H1 (cell line): Measurements from ENCODE around the gene BMPR1A. TPM values are rescaled to one million over a fixed set of nuclear protein-coding genes. Genes with fewer than 3 reads are reported as not detected.

Experiments used
- BRCA1 ChIP-seq: IDR thresholded peaks from 2 replicates; pipeline ENCODE4 v1.6.1; 2012; ENCODE audit warnings: low read depth, low read length, improper control_type of control experiment
- CBX5 ChIP-seq: fragments of 300-800, 300-1000 bp; sonication (generic); IDR thresholded peaks from 2 replicates; pipeline ENCODE4 v1.7.1; 2016; ENCODE audit warnings: antibody characterized with exemption, low read length, low read depth
- KDM5A ChIP-seq: fragments of 200-600 bp; IDR thresholded peaks from 2 replicates; pipeline ENCODE4 v1.7.1; 2012; ENCODE audit warnings: mild to moderate bottlenecking, low read length, inconsistent platforms, mixed read lengths
- MAX ChIP-seq: IDR thresholded peaks from 2 replicates; pipeline ENCODE4 v1.6.1; 2012; ENCODE audit warnings: inconsistent platforms
- RFX5 ChIP-seq: IDR thresholded peaks from 2 replicates; pipeline ENCODE4 v1.6.1; 2011; ENCODE audit warnings: low read depth, low read length, improper control_type of control experiment, borderline replicate concordance
- SIRT6 ChIP-seq: IDR thresholded peaks from one replicate; pipeline ENCODE4 v1.7.1; 2012; ENCODE audit warnings: low read length, inconsistent platforms
- TBP ChIP-seq: IDR thresholded peaks from 2 replicates; pipeline ENCODE4 v1.6.1; 2011; ENCODE audit warnings: low read depth, low read length, improper control_type of control experiment
- polyA plus RNA-seq, 7 experiments: library from polyadenylated mRNA; depleted of rRNA in 3 of 7; stranded (reverse) in 5 of 7; unstranded in 2 of 7; fragments of >200 nt in 5 of 7; fragments of 200-250 nt in 2 of 7; gene quantifications; 1 replicate in 5 of 7; 2 replicates in 1 of 7; 4 replicates in 1 of 7; pipeline versions ENCODE4 v1.2.1 to v1.2.3, GENCODE V29; 2011 to 2013; ENCODE audit warnings: missing spikeins in 2 of 7, mixed read lengths in 2 of 7
- total RNA-seq: library from RNA; stranded (reverse); fragmentation: NEBNext Ultra II Directional; extraction: Animal tissue kit (Norgen Biotek cat#: 25700); gene quantifications from 2 replicates; pipeline ENCODE4 v1.2.1, GENCODE V29; 2021
- TF ChIP-seq, protein P1 (sequence below), 3 experiments: IDR thresholded peaks; 1 replicate in 2 of 3; 2 replicates in 1 of 3; pipeline versions ENCODE4 v1.5.1 to v1.6.1; 2011; ENCODE audit warnings: low read length in 3 of 3, mild to moderate bottlenecking in 3 of 3, inconsistent platforms in 2 of 3, low read depth in 1 of 3, moderate library complexity in 1 of 3; ENCODE audit not compliant: insufficient read depth in 1 of 3; ENCODE audit errors: control extremely low read depth in 1 of 3
- TF ChIP-seq, protein P2 (sequence below): IDR thresholded peaks from 2 replicates; pipeline ENCODE4 v1.6.1; 2012; ENCODE audit warnings: low read length, inconsistent platforms

BMPR1A gene
- total and polyA plus RNA-seq, 2 of the 8 experiments (the other 6 are each of a cell fraction or from before 2014, with no cell fraction given): 34.4 to 129 TPM

DNA sequence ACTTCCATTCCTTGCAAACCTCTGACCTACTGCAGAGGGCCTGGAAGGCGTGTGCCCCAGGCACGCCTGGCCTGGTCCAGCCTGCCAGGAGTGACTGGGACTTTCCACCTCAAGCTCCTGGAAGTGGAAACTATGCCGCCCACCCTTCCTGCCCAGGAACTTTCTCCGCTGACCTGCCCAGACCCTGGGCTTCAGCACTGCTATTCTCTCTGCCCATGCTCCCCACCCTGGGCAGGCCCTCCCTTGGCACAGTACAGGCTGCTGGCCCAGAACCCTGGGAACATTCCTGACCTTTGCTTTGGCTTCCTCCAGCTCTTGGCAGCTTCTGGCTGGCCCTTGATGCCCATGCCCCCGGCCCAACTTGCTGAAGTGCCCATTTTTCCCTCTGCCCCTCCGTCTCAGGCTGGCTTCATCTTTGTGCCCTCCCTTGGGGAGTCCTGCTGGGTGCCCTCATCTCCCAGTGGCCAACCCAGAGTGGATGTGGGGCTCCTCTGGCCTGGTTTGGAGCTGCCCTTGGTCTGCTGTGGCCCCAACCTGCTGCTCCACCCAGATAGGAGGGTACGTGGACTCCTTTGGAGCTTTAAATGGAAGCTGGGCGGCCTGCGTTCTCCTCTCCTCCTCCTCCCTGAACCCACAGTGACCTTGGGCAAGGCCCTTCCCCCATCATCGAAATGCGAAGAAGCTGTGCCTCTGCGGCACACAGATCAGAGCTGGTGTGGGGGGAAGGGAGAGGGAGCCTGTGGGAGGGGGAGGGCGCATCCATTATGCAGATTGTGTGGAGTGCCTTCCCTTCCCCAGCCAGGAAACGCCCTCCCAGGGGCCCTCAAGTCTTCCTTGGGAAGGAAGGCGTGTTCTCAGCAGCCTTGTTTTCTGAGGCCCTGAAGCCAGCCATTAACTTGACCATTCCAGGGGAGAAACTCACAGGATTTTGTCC, 197.6 kb downstream of the BMPR1A start (continued):
- no peak for TF ChIP-seq SIRT6
- no peak for TF ChIP-seq TBP
- TF ChIP-seq, protein P1, sequence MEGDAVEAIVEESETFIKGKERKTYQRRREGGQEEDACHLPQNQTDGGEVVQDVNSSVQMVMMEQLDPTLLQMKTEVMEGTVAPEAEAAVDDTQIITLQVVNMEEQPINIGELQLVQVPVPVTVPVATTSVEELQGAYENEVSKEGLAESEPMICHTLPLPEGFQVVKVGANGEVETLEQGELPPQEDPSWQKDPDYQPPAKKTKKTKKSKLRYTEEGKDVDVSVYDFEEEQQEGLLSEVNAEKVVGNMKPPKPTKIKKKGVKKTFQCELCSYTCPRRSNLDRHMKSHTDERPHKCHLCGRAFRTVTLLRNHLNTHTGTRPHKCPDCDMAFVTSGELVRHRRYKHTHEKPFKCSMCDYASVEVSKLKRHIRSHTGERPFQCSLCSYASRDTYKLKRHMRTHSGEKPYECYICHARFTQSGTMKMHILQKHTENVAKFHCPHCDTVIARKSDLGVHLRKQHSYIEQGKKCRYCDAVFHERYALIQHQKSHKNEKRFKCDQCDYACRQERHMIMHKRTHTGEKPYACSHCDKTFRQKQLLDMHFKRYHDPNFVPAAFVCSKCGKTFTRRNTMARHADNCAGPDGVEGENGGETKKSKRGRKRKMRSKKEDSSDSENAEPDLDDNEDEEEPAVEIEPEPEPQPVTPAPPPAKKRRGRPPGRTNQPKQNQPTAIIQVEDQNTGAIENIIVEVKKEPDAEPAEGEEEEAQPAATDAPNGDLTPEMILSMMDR (IDR thresholded peaks at IDR 0.05; ENCODE audit: control extremely low read depth in 1 of 3, insufficient read depth in 1 of 3, low read depth in 1 of 3, low read length in 3 of 3): no peak
- no peak for TF ChIP-seq CBX5
- TF ChIP-seq BRCA1: no peak
- TF ChIP-seq KDM5A: no peak
- TF ChIP-seq, protein P2, sequence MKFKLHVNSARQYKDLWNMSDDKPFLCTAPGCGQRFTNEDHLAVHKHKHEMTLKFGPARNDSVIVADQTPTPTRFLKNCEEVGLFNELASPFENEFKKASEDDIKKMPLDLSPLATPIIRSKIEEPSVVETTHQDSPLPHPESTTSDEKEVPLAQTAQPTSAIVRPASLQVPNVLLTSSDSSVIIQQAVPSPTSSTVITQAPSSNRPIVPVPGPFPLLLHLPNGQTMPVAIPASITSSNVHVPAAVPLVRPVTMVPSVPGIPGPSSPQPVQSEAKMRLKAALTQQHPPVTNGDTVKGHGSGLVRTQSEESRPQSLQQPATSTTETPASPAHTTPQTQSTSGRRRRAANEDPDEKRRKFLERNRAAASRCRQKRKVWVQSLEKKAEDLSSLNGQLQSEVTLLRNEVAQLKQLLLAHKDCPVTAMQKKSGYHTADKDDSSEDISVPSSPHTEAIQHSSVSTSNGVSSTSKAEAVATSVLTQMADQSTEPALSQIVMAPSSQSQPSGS: 0 out of 2 replicates have a peak, but pooled peaks have one; percentile 59
- no peak; the same call in 1 of the 2 replicates for TF ChIP-seq RFX5
- TF ChIP-seq MAX: no peak; the same call in 1 of the 2 replicates
